HepG2 (cell line): ENCODE data around the gene ATIC. TPM values are rescaled to one million over a fixed set of nuclear protein-coding genes. Genes with fewer than 3 reads are reported as not detected.

ENCODE experiments used
- ARID2 ChIP-seq: sonication (generic); formaldehyde crosslinking; IDR thresholded peaks from 2 replicates; pipeline ENCODE4 v1.8.1; 2022; ENCODE audit warnings: mild to moderate bottlenecking, missing genetic modification reagents, borderline replicate concordance
- ATAD3A ChIP-seq: sonication (generic); formaldehyde crosslinking; IDR thresholded peaks from 2 replicates; pipeline ENCODE4 v1.4.0; 2020; ENCODE audit warnings: missing genetic modification reagents
- CERS6 ChIP-seq: sonication (generic); formaldehyde crosslinking; IDR thresholded peaks from 2 replicates; pipeline ENCODE4 v1.5.0; 2020; ENCODE audit warnings: missing genetic modification reagents
- FOXC1 ChIP-seq: sonication (generic); formaldehyde crosslinking; IDR thresholded peaks from 2 replicates; pipeline ENCODE4 v1.8.0; 2022; ENCODE audit warnings: mild to moderate bottlenecking, missing genetic modification reagents, borderline replicate concordance
- KAT8 ChIP-seq: IDR thresholded peaks from 2 replicates; pipeline ENCODE4 v1.6.1; 2016; ENCODE audit warnings: missing genetic modification reagents, missing compliant biosample characterization
- MAZ ChIP-seq, 2 experiments: sonication (generic) in 1 of 2; formaldehyde crosslinking in 1 of 2; IDR thresholded peaks; 2 replicates each; pipeline versions ENCODE4 v1.5.0 to v1.6.1; 2012 to 2020; ENCODE audit warnings: low read depth in 2 of 2, mild to moderate bottlenecking in 2 of 2, borderline replicate concordance in 1 of 2, improper control_type of control experiment in 1 of 2, low read length in 1 of 2, missing genetic modification reagents in 1 of 2, moderate library complexity in 1 of 2
- MBD4 ChIP-seq: IDR thresholded peaks from 2 replicates; pipeline ENCODE4 v1.6.1; 2012; ENCODE audit warnings: low read length, inconsistent platforms, borderline replicate concordance
- MIXL1 ChIP-seq: IDR thresholded peaks from 2 replicates; pipeline ENCODE4 v1.6.1; 2016
- NPAS2 ChIP-seq: sonication (generic); formaldehyde crosslinking; IDR thresholded peaks from 2 replicates; pipeline ENCODE4 v1.8.0; 2022; ENCODE audit warnings: mild to moderate bottlenecking, missing genetic modification reagents, borderline replicate concordance
- POLR2A ChIP-seq, 2 experiments: IDR thresholded peaks; 2 replicates each; pipeline ENCODE4 v1.6.1; 2011; ENCODE audit warnings: low read depth in 2 of 2, low read length in 2 of 2, mild to moderate bottlenecking in 1 of 2, moderate library complexity in 1 of 2; ENCODE audit not compliant: insufficient read depth in 1 of 2
- SIN3A ChIP-seq: IDR thresholded peaks from 2 replicates; pipeline ENCODE4 v1.6.1; 2011; ENCODE audit warnings: low read depth, mild to moderate bottlenecking, control low read depth, low read length, borderline replicate concordance
- SMARCC2 ChIP-seq: fragments of 450-650 bp; IDR thresholded peaks from 2 replicates; pipeline ENCODE4 v1.6.1; 2017; ENCODE audit warnings: antibody characterized with exemption, mild to moderate bottlenecking
- SSRP1 ChIP-seq: IDR thresholded peaks from 2 replicates; pipeline ENCODE4 v1.6.1; 2016; ENCODE audit warnings: control low read depth
- ZBTB2 ChIP-seq: sonication (generic); formaldehyde crosslinking; IDR thresholded peaks from 2 replicates; pipeline ENCODE4 v1.8.0; 2022; ENCODE audit warnings: low read depth, missing genetic modification reagents
- ZBTB38 ChIP-seq: sonication (generic); formaldehyde crosslinking; IDR thresholded peaks from 2 replicates; pipeline ENCODE4 v1.5.1; 2020; ENCODE audit warnings: mild to moderate bottlenecking, missing genetic modification reagents
- ZKSCAN5 ChIP-seq: sonication (generic); formaldehyde crosslinking; IDR thresholded peaks from 2 replicates; pipeline ENCODE4 v1.5.1; 2020; ENCODE audit warnings: mild to moderate bottlenecking, missing genetic modification reagents
- ZNF143 ChIP-seq: sonication (generic); formaldehyde crosslinking; IDR thresholded peaks from 2 replicates; pipeline ENCODE4 v1.4.0; 2020; ENCODE audit warnings: missing genetic modification reagents
- ZNF160 ChIP-seq: sonication (generic); formaldehyde crosslinking; IDR thresholded peaks from 2 replicates; pipeline ENCODE4 v1.8.0; 2022; ENCODE audit warnings: mild to moderate bottlenecking, inconsistent platforms, missing genetic modification reagents
- ZNF17 ChIP-seq: sonication (generic); formaldehyde crosslinking; IDR thresholded peaks from 2 replicates; pipeline ENCODE4 v1.5.0; 2020; ENCODE audit warnings: mild to moderate bottlenecking, missing genetic modification reagents
- ZNF275 ChIP-seq: sonication (generic); formaldehyde crosslinking; IDR thresholded peaks from 2 replicates; pipeline ENCODE4 v1.8.0; 2022; ENCODE audit warnings: missing genetic modification reagents, mild to moderate bottlenecking, inconsistent platforms, borderline replicate concordance
- ZNF557 ChIP-seq: sonication (generic); formaldehyde crosslinking; IDR thresholded peaks from 2 replicates; pipeline ENCODE4 v1.4.0; 2020; ENCODE audit warnings: missing genetic modification reagents
- ZSCAN9 ChIP-seq: IDR thresholded peaks from 2 replicates; pipeline ENCODE4 v1.6.1; 2016; ENCODE audit warnings: borderline replicate concordance
- ZUFSP ChIP-seq: sonication (generic); formaldehyde crosslinking; IDR thresholded peaks from 2 replicates; pipeline ENCODE4 v1.9.0; 2021; ENCODE audit warnings: missing genetic modification reagents, mild to moderate bottlenecking, borderline replicate concordance
- polyA plus RNA-seq, 8 experiments: library from polyadenylated mRNA; depleted of rRNA in 3 of 8; stranded (reverse) in 7 of 8; unstranded in 1 of 8; fragments of >200 nt; fragmentation: Illumina TruSeq in 4 of 8; extraction: Trizol in 4 of 8; gene quantifications; 2 replicates each; pipeline versions ENCODE4 v1.2.1 to v1.2.3, GENCODE V29; 2011 to 2016; ENCODE audit warnings: low read depth in 4 of 8, missing spikeins in 1 of 8, mixed read lengths in 1 of 8; ENCODE audit not compliant: insufficient read depth in 1 of 8
- total RNA-seq, 5 experiments: library from RNA; depleted of rRNA; stranded (reverse); fragments of >200 nt; fragmentation: Illumina TruSeq; extraction: Trizol; gene quantifications; 2 replicates each; pipeline ENCODE4 v1.2.3, GENCODE V29; 2016; ENCODE audit warnings: low read depth in 1 of 5

Gene ATIC
- total and polyA plus RNA-seq, 2 of the 13 experiments (the other 11 are each of a cell fraction or from before 2014, with no cell fraction given): 89.8 to 146 TPM

GRCh38 chr2:215367662-215368492, 56.0 kb downstream of the ATIC start (continued):
- no peak for TF ChIP-seq SSRP1 (CRISPR knock-in tag)
- TF ChIP-seq ZNF17 (CRISPR knock-in tag): no peak
- TF ChIP-seq ZNF160: no peak
- no peak for TF ChIP-seq ZUFSP (CRISPR knock-in tag)
- TF ChIP-seq ZBTB2: no peak
- no peak for TF ChIP-seq CERS6 (CRISPR knock-in tag)
- TF ChIP-seq POLR2A (IDR thresholded peaks at IDR 0.05; ENCODE audit: insufficient read depth in 1 of 2, low read depth in 2 of 2, low read length in 2 of 2): peak in 1 of 2 experiments; percentile 44; a peak in 2 of 4 replicates
- TF ChIP-seq MIXL1 (CRISPR knock-in tag): no peak
- no peak for TF ChIP-seq ZNF557 (CRISPR knock-in tag)
- TF ChIP-seq MAZ (IDR thresholded peaks at IDR 0.05; ENCODE audit: borderline replicate concordance, low read depth, low read length): no peak
- no peak for TF ChIP-seq MAZ (CRISPR knock-in tag; IDR thresholded peaks at IDR 0.05; ENCODE audit: low read depth)
- TF ChIP-seq NPAS2 (CRISPR knock-in tag): no peak
- no peak for TF ChIP-seq ARID2 (CRISPR knock-in tag)
- no peak for TF ChIP-seq KAT8 (CRISPR knock-in tag)
- TF ChIP-seq SIN3A: no peak
- no peak for TF ChIP-seq ZNF143 (CRISPR knock-in tag)
- no peak for TF ChIP-seq ZKSCAN5 (CRISPR knock-in tag)
- 0 out of 2 replicates have a peak, but pooled peaks have one; percentile 21 for TF ChIP-seq MBD4
- TF ChIP-seq FOXC1 (CRISPR knock-in tag): no peak
- TF ChIP-seq ZBTB38 (CRISPR knock-in tag): no peak
- TF ChIP-seq SMARCC2: no peak
- TF ChIP-seq ZNF275 (CRISPR knock-in tag): no peak
- TF ChIP-seq ZSCAN9 (CRISPR knock-in tag): no peak
- no peak for TF ChIP-seq ATAD3A (CRISPR knock-in tag)
